Posterior vena cava (tissue), 2 donors: Measurements from ENCODE around the gene PKNOX2. TPM values are rescaled to one million over a fixed set of nuclear protein-coding genes. Genes with fewer than 3 reads are reported as not detected.

ENCODE experiments used
- DNase-seq: peaks from one replicate; pipeline ENCODE4 v3.0.0-alpha.2; 2020; ENCODE audit warnings: low spot score
- intact Hi-C, 2 donors: fragments of 100-400 bp; cut with DNase I; formaldehyde crosslinking; loops; one replicate each; pipeline versions ENCODE4 v1.14.1 to v1.14.2; 2022 to 2023
- total RNA-seq, 2 donors: library from RNA; stranded (reverse); fragmentation: NEBNext Ultra II Directional; extraction: Animal tissue kit (Norgen Biotek cat#: 25700); gene quantifications; one replicate each; pipeline ENCODE4 v1.2.1, GENCODE V29; 2021
- donor health status: DM: yes; HTN: yes; CAD: no.
- donor health status: DM: yes; HTN: yes; CAD: no.

Gene PKNOX2
- total RNA-seq, 2 donors from 2014 or later = 8.2 to 8.3 TPM

- no peak for DNase-seq
- intact Hi-C loops = loop anchor here (1.0 to 5.0 kb wide), 2 partner anchors 36 to 127 kb away; partner anchors contain the start of gene PKNOX2 (in 1 of the 2)
Observed at GRCh38 chr11:125289419-125290098, 125.0 kb downstream of the PKNOX2 start.

GRCh38 chr11:125290263-125290662 lies 125.7 kb downstream of the PKNOX2 start:
- intact Hi-C loops = no loop called here

GRCh38 chr11:125292100-125292499 lies 127.5 kb downstream of the PKNOX2 start:
- intact Hi-C loops = no loop called here

More at GRCh38 chr11:125290263-125290662, 125.7 kb downstream of the PKNOX2 start:
- DNase-seq = no peak

GRCh38 chr11:125293596-125293995 lies 129.0 kb downstream of the PKNOX2 start:
- DNase-seq = no peak
- intact Hi-C loops = no loop called here

More at GRCh38 chr11:125292100-125292499, 127.5 kb downstream of the PKNOX2 start:
- no peak for DNase-seq

GRCh38 chr11:125295931-125296330 lies 131.4 kb downstream of the PKNOX2 start:
- peak; percentile 88 for DNase-seq
- intact Hi-C loops = no loop called here

GRCh38 chr11:125297346-125297915 lies 132.9 kb downstream of the PKNOX2 start:
- intact Hi-C loops = no loop called here

GRCh38 chr11:125299061-125299615 lies 134.6 kb downstream of the PKNOX2 start:
- no peak for DNase-seq
- intact Hi-C loops = no loop called here

More at GRCh38 chr11:125297346-125297915, 132.9 kb downstream of the PKNOX2 start:
- DNase-seq = no peak

- intact Hi-C loops = no loop called here
- no peak for DNase-seq
Observed at GRCh38 chr11:125299821-125300220, 135.3 kb downstream of the PKNOX2 start.

GRCh38 chr11:125300791-125301218 lies 136.3 kb downstream of the PKNOX2 start:
- intact Hi-C loops = no loop called here

GRCh38 chr11:125301346-125301745 lies 136.8 kb downstream of the PKNOX2 start:
- no peak for DNase-seq
- intact Hi-C loops = no loop called here

More at GRCh38 chr11:125300791-125301218, 136.3 kb downstream of the PKNOX2 start:
- DNase-seq = no peak

- peak; percentile 72 for DNase-seq
- intact Hi-C loops = no loop called here
Observed at GRCh38 chr11:125303186-125303585, 138.6 kb downstream of the PKNOX2 start.

- intact Hi-C loops = no loop called here
- DNase-seq = no peak
Observed at GRCh38 chr11:125303694-125304093, 139.1 kb downstream of the PKNOX2 start.

GRCh38 chr11:125304136-125304535 lies 139.6 kb downstream of the PKNOX2 start:
- DNase-seq = peak; percentile 54

GRCh38 chr11:125304876-125305275 lies 140.3 kb downstream of the PKNOX2 start:
- DNase-seq = no peak
- intact Hi-C loops = no loop called here

More at GRCh38 chr11:125304136-125304535, 139.6 kb downstream of the PKNOX2 start:
- intact Hi-C loops = no loop called here

GRCh38 chr11:125305345-125305744 lies 140.8 kb downstream of the PKNOX2 start:
- DNase-seq = peak; percentile 58
- intact Hi-C loops = no loop called here

- DNase-seq = peak; percentile 48
- intact Hi-C loops = no loop called here
Observed at GRCh38 chr11:125306476-125306875, 141.9 kb downstream of the PKNOX2 start.

- no peak for DNase-seq
- intact Hi-C loops = no loop called here
Observed at GRCh38 chr11:125308246-125308645, 143.7 kb downstream of the PKNOX2 start.

- intact Hi-C loops = no loop called here
- DNase-seq = peak; percentile 76
Observed at GRCh38 chr11:125312391-125312790, 147.8 kb downstream of the PKNOX2 start.

- peak; percentile 52 for DNase-seq
- intact Hi-C loops = no loop called here
Observed at GRCh38 chr11:125312812-125313211, 148.3 kb downstream of the PKNOX2 start.
